PFSK-1 (cell line): ENCODE measurements around the gene CHMP4A.

Experiments used
- FOXP2 ChIP-seq: optimal IDR thresholded peaks from 2 replicates; pipeline ENCODE3; 2011; ENCODE audit warnings: borderline replicate concordance, control low read depth, inconsistent platforms; ENCODE audit not compliant: insufficient read depth; ENCODE audit errors: extremely low read length, extremely low read depth
- POLR2AphosphoS5 ChIP-seq: IDR thresholded peaks from 2 replicates; pipeline ENCODE4 v1.6.1; 2012; ENCODE audit warnings: low read depth, mild to moderate bottlenecking, control low read depth, low read length, moderate library complexity
- SIN3A ChIP-seq: IDR thresholded peaks from 2 replicates; pipeline ENCODE4 v1.6.1; 2012; ENCODE audit warnings: mild to moderate bottlenecking, low read length, moderate library complexity, borderline replicate concordance; ENCODE audit not compliant: insufficient read depth
- TAF1 ChIP-seq: IDR thresholded peaks from 2 replicates; pipeline ENCODE4 v1.6.1; 2012; ENCODE audit warnings: low read length, control low read depth, borderline replicate concordance; ENCODE audit not compliant: insufficient read depth
- TF ChIP-seq, protein P1 (sequence below), 2 experiments: IDR thresholded peaks; 2 replicates each; pipeline versions ENCODE4 v1.6.1 to v1.8.0; 2011 to 2012; ENCODE audit warnings: low read depth in 2 of 2, low read length in 2 of 2, control low read depth in 1 of 2, inconsistent platforms in 1 of 2, mild to moderate bottlenecking in 1 of 2, moderate library complexity in 1 of 2; ENCODE audit not compliant: insufficient read depth in 1 of 2

Gene CHMP4A

DNA sequence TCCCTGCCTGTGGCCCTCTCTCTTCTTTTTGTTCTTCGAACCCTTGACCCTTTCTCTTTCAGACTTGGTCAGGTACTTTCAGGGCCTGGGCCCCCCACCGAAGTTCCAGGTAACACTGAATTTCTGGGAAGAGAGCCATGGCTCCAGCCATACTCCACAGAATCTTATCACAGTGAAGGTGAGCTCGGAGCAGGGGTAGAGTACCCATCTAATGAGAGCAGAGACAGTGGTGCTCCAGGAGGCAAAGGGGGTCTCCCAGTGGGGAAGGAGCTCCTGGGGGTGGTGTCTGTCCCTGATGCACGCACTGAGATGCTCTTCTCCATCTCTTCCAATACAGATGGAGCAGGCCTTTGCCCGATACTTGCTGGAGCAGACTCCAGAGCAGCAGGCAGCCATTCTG lies 47.5 kb downstream of the CHMP4A start:
- TF ChIP-seq, protein P1, sequence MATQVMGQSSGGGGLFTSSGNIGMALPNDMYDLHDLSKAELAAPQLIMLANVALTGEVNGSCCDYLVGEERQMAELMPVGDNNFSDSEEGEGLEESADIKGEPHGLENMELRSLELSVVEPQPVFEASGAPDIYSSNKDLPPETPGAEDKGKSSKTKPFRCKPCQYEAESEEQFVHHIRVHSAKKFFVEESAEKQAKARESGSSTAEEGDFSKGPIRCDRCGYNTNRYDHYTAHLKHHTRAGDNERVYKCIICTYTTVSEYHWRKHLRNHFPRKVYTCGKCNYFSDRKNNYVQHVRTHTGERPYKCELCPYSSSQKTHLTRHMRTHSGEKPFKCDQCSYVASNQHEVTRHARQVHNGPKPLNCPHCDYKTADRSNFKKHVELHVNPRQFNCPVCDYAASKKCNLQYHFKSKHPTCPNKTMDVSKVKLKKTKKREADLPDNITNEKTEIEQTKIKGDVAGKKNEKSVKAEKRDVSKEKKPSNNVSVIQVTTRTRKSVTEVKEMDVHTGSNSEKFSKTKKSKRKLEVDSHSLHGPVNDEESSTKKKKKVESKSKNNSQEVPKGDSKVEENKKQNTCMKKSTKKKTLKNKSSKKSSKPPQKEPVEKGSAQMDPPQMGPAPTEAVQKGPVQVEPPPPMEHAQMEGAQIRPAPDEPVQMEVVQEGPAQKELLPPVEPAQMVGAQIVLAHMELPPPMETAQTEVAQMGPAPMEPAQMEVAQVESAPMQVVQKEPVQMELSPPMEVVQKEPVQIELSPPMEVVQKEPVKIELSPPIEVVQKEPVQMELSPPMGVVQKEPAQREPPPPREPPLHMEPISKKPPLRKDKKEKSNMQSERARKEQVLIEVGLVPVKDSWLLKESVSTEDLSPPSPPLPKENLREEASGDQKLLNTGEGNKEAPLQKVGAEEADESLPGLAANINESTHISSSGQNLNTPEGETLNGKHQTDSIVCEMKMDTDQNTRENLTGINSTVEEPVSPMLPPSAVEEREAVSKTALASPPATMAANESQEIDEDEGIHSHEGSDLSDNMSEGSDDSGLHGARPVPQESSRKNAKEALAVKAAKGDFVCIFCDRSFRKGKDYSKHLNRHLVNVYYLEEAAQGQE (IDR thresholded peaks at IDR 0.05; ENCODE audit: insufficient read depth in 1 of 2, low read depth in 2 of 2, low read length in 2 of 2) = no peak
- TF ChIP-seq POLR2AphosphoS5 = no peak
- TF ChIP-seq TAF1 = no peak

DNA sequence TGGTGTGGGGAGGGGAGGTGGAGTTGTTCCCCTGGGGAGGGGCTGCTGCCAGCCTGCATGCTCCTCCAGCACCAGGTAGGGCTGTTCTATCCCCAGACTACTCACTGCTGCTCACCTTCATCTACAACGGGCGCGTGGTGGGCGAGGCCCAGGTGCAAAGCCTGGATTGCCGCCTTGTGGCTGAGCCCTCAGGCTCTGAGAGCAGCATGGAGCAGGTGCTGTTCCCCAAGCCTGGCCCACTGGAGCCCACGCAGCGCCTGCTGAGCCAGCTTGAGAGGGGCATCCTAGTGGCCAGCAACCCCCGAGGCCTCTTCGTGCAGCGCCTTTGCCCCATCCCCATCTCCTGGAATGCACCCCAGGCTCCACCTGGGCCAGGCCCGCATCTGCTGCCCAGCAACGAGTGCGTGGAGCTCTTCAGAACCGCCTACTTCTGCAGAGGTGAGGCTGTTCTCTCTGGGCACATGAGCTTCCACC lies 48.7 kb downstream of the CHMP4A start:
- TF ChIP-seq POLR2AphosphoS5 (no peak), FOXP2 (no peak), SIN3A (no peak), TAF1 (no peak)

- no peak for TF ChIP-seq POLR2AphosphoS5
- TF ChIP-seq, protein P1 (IDR thresholded peaks at IDR 0.05; ENCODE audit: insufficient read depth in 1 of 2, low read depth in 2 of 2, low read length in 2 of 2) = no peak
- TF ChIP-seq TAF1 = no peak
- no peak for TF ChIP-seq SIN3A
- no peak for TF ChIP-seq FOXP2
These were observed 51.2 kb downstream of the CHMP4A start for GRCh38 chr14:24162093-24162492.

- peak; percentile 69 for TF ChIP-seq POLR2AphosphoS5
- TF ChIP-seq SIN3A = no peak
- peak; percentile 73 for TF ChIP-seq FOXP2
These were observed 52.2 kb downstream of the CHMP4A start, which contains the start of gene IRF9 for GRCh38 chr14:24160850-24161804. Gene IRF9 (plus strand): TSS chr14:24161265. CDS start chr14:24162145, 880 bp downstream.

DNA sequence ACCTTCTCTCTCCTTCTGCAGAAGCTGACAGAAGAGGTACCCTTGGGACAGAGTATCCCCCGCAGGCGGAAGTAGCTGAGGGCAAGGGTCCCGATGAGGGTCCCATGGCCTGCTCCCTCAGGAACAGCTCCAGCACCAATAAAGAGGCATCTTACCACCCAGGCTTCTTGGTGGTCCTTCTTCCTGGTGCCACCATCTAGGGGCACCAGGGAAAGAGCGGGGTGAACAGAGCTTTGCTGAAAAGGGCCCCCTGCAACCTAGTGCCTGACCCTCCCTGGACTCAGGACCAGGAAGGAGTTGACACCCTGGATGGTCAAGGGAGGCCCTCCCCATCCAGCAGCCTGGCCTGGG lies 52.8 kb downstream of the CHMP4A start:
- TF ChIP-seq SIN3A = no peak
- TF ChIP-seq POLR2AphosphoS5 = no peak
- TF ChIP-seq TAF1 = no peak
- TF ChIP-seq, protein P1 (IDR thresholded peaks at IDR 0.05; ENCODE audit: insufficient read depth in 1 of 2, low read depth in 2 of 2, low read length in 2 of 2) = no peak
- no peak for TF ChIP-seq FOXP2

- no peak for TF ChIP-seq POLR2AphosphoS5
- TF ChIP-seq SIN3A = no peak
- no peak for TF ChIP-seq FOXP2
- TF ChIP-seq, protein P1 (IDR thresholded peaks at IDR 0.05; ENCODE audit: insufficient read depth in 1 of 2, low read depth in 2 of 2, low read length in 2 of 2) = no peak
- no peak for TF ChIP-seq TAF1
These were observed 53.4 kb downstream of the CHMP4A start for GRCh38 chr14:24159777-24160498.
